ENCODE data around the gene RAB31. TPM values are rescaled to one million over a fixed set of nuclear protein-coding genes. Genes with fewer than 3 reads are reported as not detected.

Gene RAB31
- total and polyA plus RNA-seq, 2 of the 13 experiments (the other 11 are each of a cell fraction or from before 2014, with no cell fraction given), result 1.1 to 1.7 TPM

GRCh38 chr18:9700261-9700796 is 7.8 kb upstream of the RAB31 start (continued):
- TF ChIP-seq RERE (CRISPR knock-in tag; IDR thresholded peaks at IDR 0.05; ENCODE audit: low read depth) (no peak), ARNT (IDR thresholded peaks at IDR 0.05) (no peak)
- TF ChIP-seq, protein P1, sequence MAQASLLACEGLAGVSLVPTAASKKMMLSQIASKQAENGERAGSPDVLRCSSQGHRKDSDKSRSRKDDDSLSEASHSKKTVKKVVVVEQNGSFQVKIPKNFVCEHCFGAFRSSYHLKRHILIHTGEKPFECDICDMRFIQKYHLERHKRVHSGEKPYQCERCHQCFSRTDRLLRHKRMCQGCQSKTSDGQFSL (CRISPR knock-in tag; IDR thresholded peaks at IDR 0.05), result no peak

GRCh38 chr18:9701609-9702349 is 6.3 kb upstream of the RAB31 start:
- Histone ChIP-seq H3K9ac (ENCODE audit: insufficient read depth, low read depth, low read length) (no peak overlapping the region), H3K79me2 (ENCODE audit: insufficient read depth, low read length) (no peaks in the 10 kb centered on the region), H3K4me2 (ENCODE audit: low read depth, low read length) (no peak overlapping the region), H4K20me1 (ENCODE audit: insufficient read depth, low read length) (no peaks in the 10 kb centered on the region), H2AFZ (ENCODE audit: low read length) (no peak overlapping the region), H3K36me3 (replicated peaks in 1 of 2; ENCODE audit: control insufficient read depth in 1 of 2, insufficient read depth in 2 of 2, low read length in 2 of 2) (no peaks in the 10 kb centered on the region), H3K4me3 (replicated peaks in 1 of 3; ENCODE audit: insufficient read depth in 1 of 3, low read depth in 2 of 3, low read length in 3 of 3) (no peak overlapping the region), H3K9me3 (ENCODE audit: low read length) (no peaks in the 10 kb centered on the region), H3K4me1 (ENCODE audit: insufficient read depth, low read length) (peaks cover 6% of the 10 kb centered on the region), H3K27ac (ENCODE audit: extremely low read length, insufficient read depth, low read length) (no peak overlapping the region), H3K27me3 (ENCODE audit: control insufficient read depth in 1 of 2, insufficient read depth in 2 of 2, low read length in 2 of 2) (peaks cover 3 to 32% of the 10 kb centered on the region in 2 experiments)
- intact Hi-C loops (cut with micrococcal nuclease; ENCODE audit: unreplicated experiment) (no loop called here), in situ Hi-C loops (cut with HindIII; ENCODE audit: extremely low pct_ligation_motif_present, low pct_unique_long_range_greater_than_20kb) (no loop called here)
- no peak for ATAC-seq
- POLR2A ChIA-PET, result no interaction called here
- CTCF ChIA-PET (ENCODE audit: low intra/inter-chr PET ratio, low total read pairs), result no interaction called here
- DNase-seq (ENCODE audit: low spot score), result no peak
- no peak for FAIRE-seq
- no TSS peak for BruUV-seq (replicated peaks)
- WGBS (ENCODE audit: low lambda C conversion rate), result 69% methylated on average over 11 of the region's 11 CpGs
- no peak for TF ChIP-seq HNF1B (CRISPR knock-in tag; IDR thresholded peaks at IDR 0.05)
- TF ChIP-seq JARID2 (CRISPR knock-in tag; IDR thresholded peaks at IDR 0.05; ENCODE audit: insufficient replicate concordance), result no peak
- no peak for TF ChIP-seq CBX2 (IDR thresholded peaks at IDR 0.05; ENCODE audit: low read depth, low read length)
- no peak for TF ChIP-seq CBX2 (CRISPR knock-in tag; IDR thresholded peaks at IDR 0.05; ENCODE audit: low read depth)
- TF ChIP-seq MAZ (IDR thresholded peaks at IDR 0.05; ENCODE audit: borderline replicate concordance, low read depth, low read length), result no peak
- TF ChIP-seq MAZ (CRISPR knock-in tag; IDR thresholded peaks at IDR 0.05; ENCODE audit: low read depth), result no peak
- no peak for TF ChIP-seq ZMAT5 (CRISPR knock-in tag; IDR thresholded peaks at IDR 0.05; ENCODE audit: borderline replicate concordance, low read depth)
- no peak for TF ChIP-seq ARID2 (CRISPR knock-in tag; IDR thresholded peaks at IDR 0.05; ENCODE audit: borderline replicate concordance)
- TF ChIP-seq CENPT (CRISPR knock-in tag; IDR thresholded peaks at IDR 0.05; ENCODE audit: low read depth), result no peak
- no peak for TF ChIP-seq MEF2D (CRISPR knock-in tag; IDR thresholded peaks at IDR 0.05)
- TF ChIP-seq ATRX (CRISPR knock-in tag; IDR thresholded peaks at IDR 0.05; ENCODE audit: borderline replicate concordance), result no peak
- no peak for TF ChIP-seq FOXJ3 (CRISPR knock-in tag; IDR thresholded peaks at IDR 0.05; ENCODE audit: borderline replicate concordance)
